ENCODE data around the gene CSTPP1. TPM values are rescaled to one million over a fixed set of nuclear protein-coding genes. Genes with fewer than 3 reads are reported as not detected.

The CSTPP1 gene
- total RNA-seq, 4 donors from 2014 or later, result 9.8 to 14.3 (median 11.1) TPM

DNA sequence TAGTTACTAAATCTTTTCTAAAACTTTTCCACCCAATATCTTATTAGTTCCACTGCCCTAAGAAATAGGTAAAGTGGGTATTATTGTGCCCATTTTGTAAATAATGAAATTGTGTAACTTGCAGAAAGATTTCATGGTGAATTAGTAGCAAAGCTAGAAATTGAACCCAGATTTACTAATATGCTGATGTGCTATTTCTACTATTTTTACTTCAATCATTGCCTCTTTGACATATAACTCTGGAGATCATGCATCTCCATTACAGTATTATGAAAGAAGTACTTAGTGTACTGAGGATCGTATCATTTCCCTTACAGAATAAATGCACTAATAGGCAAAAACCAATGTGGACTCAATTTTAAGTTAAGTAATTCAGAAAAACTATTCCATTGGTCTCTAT is 119.0 kb downstream of the CSTPP1 start:
- TF ChIP-seq, protein P1, sequence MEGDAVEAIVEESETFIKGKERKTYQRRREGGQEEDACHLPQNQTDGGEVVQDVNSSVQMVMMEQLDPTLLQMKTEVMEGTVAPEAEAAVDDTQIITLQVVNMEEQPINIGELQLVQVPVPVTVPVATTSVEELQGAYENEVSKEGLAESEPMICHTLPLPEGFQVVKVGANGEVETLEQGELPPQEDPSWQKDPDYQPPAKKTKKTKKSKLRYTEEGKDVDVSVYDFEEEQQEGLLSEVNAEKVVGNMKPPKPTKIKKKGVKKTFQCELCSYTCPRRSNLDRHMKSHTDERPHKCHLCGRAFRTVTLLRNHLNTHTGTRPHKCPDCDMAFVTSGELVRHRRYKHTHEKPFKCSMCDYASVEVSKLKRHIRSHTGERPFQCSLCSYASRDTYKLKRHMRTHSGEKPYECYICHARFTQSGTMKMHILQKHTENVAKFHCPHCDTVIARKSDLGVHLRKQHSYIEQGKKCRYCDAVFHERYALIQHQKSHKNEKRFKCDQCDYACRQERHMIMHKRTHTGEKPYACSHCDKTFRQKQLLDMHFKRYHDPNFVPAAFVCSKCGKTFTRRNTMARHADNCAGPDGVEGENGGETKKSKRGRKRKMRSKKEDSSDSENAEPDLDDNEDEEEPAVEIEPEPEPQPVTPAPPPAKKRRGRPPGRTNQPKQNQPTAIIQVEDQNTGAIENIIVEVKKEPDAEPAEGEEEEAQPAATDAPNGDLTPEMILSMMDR (IDR thresholded peaks at IDR 0.05), result no peak
- DNase-seq (ENCODE audit: low spot score) (no peak), ATAC-seq (ENCODE audit: low FRiP score) (no peak)

DNA sequence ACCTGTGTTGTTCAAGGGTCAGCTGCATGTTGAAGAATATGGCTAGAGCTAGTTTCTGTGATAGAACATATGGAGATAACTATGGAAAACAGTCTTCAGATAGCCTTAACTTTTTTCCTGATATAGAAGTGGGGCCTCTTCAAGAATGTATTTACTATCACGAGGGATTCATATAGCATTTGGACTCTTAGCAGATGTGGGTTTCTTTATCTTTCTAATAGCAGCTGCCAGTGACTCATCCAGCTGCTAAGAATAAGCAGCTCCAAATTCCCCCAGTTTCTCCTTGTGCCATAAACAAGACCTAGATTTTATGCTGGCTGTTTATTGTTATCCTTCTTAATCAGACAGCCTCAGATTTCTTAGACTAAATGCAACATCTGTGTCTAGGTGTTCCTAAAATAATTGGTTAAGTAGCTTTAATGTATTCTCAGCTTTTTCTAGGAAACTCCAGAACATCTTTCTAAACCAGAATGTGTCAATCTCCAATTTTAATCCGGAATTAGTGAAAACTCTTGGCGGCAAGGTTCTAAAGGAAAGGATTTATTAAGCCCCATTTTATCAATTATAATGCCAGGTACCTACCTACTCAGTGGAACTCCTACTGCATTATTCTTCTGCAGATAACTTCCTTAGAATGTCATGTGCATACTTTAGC is 119.8 kb downstream of the CSTPP1 start:
- TF ChIP-seq, protein P1 (IDR thresholded peaks at IDR 0.05), result no peak
- no peak for DNase-seq (ENCODE audit: low spot score)
- ATAC-seq (ENCODE audit: low FRiP score), result peak; percentile 80

DNA sequence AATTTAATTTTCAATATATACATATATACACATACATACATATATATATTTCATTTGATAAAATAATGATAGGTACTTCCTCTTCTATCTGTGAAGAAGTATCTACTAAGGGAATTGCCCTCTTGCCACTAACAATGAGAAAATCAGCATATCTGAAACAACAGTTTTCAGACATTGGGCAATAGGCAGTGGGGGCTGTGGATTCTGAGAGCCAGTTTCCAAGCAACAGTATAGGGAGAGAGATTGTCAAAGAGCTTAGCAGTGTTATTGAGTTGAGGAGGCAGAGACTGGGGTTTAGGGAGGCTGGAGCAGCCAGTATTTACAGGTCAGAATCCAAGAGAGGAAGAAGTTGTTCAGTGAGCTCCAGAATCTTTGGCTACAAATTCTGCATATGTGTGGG is 120.8 kb downstream of the CSTPP1 start:
- TF ChIP-seq, protein P1 (IDR thresholded peaks at IDR 0.05), result no peak
- ATAC-seq (ENCODE audit: low FRiP score), result no peak
- no peak for DNase-seq (ENCODE audit: low spot score)

DNA sequence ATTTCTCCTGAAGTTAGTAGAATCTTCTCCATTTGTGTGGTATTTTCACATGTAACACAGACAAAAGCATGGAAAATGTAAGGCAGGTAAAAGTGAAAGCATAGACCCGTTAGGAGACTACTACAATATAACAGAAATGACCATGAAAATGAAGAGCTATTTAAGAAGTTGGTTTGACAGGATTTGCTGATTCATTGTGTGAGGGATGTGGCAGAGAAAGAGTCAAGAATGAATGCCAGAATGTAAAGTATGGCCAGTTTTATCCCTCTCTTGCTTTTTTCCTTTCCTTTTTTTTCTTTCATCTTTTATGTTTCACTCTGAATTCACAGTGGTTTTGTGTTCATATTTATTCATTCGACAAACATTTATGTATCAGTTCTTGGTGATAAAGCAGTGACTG is 124.2 kb downstream of the CSTPP1 start:
- no peak for DNase-seq (ENCODE audit: low spot score)
- TF ChIP-seq, protein P1 (IDR thresholded peaks at IDR 0.05), result no peak
- ATAC-seq (ENCODE audit: low FRiP score), result no peak

DNA sequence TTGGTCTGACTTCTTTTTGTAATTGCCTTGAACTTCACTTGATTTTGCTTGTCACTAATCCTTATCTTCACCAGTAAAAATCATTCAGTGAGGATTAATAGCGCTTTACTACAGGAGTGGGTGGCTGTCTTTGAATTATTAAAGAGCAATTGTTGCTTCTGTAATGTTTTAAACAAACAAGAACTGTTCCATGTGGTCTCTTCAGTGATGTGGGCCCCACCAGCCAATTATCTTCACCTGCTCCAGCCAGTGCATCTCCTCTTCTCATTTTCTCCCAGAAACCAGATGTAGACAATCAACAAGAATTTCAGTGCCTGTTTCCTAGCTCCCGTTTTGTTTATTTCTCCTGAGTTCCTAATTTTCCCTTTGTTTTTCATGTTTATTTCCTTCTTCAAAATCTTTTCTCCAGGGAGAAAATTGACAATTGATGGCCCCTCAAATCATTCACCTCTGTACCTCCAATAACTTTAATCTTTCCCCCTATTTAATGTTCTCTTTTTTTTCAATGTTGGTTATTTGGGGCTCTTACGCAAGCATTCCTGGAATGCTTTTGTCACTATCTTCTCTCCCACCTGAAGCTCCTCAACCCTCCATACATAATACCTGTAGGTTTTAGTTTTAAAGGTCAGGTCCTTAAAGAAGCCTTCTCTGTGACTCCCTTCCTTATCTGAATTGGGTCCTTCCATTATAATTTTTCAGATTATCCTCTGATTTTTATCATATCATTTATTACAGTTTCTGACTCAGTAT is 125.0 kb downstream of the CSTPP1 start:
- TF ChIP-seq, protein P1 (IDR thresholded peaks at IDR 0.05), result no peak
- DNase-seq (ENCODE audit: low spot score) (no peak), ATAC-seq (ENCODE audit: low FRiP score) (no peak)

DNA sequence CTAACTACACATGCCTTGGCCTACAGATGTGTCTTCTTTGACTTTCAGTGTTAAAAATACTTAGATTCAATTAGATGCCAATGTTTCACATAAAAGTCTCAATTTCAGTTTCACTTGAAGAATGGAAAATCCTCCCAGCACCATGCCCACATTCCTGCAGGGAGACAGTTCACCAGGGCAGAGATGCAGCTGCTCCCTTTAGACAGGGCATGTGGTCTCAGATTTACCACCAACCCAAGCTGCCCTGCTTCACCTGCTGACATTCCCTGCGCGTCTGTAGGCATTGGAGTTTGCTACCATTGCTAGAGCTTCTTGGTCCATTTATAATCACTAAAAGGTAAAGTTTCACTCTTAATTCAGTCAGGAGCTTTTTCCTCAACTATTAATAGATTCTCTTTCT is 126.2 kb downstream of the CSTPP1 start:
- TF ChIP-seq, protein P1 (IDR thresholded peaks at IDR 0.05), result no peak
- DNase-seq (ENCODE audit: low spot score), result no peak
- no peak for ATAC-seq (ENCODE audit: low FRiP score)

DNA sequence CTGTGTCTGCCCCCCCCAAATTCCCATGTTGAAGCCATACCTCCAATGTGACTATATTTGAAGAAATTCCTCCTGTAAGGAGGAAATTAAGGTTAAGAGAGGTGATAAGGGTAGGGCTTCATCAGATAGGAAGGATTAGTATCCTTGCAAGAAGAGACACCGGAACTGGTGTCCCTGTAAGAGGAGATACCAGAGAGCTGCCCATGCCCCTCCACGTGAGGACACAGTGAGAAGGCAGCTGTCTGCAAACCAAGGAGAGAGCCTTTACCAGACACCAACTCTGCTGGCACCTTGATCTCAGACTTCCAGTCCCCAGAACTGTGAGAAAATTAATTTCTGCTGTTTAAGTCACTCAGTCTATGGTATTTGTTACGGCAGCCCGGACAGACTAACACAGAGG is 130.8 kb downstream of the CSTPP1 start:
- TF ChIP-seq, protein P1 (IDR thresholded peaks at IDR 0.05), result no peak
- ATAC-seq (ENCODE audit: low FRiP score), result no peak
- DNase-seq (ENCODE audit: low spot score), result no peak
